Liver (tissue), 3 donors: ENCODE data around the gene OBP2A.

Experiments used
- CTCF ChIP-seq: fragments of 150-350 bp; IDR thresholded peaks from 2 replicates; pipeline ENCODE4 v1.5.1; 2017; ENCODE audit warnings: improper control_type of control experiment, low read depth, low read length; ENCODE audit not compliant: missing input control
- GABPA ChIP-seq, 2 donors: IDR thresholded peaks in 1 of 2; conservative IDR thresholded peaks in 1 of 2; 2 replicates each; pipeline ENCODE4 v1.6.1; 2016; ENCODE audit warnings: antibody characterized with exemption in 2 of 2, mild to moderate bottlenecking in 1 of 2, moderate library complexity in 1 of 2
- RAD21 ChIP-seq, 2 donors: IDR thresholded peaks; 2 replicates each; pipeline ENCODE4 v1.6.1; 2016; ENCODE audit warnings: antibody characterized with exemption in 2 of 2, mild to moderate bottlenecking in 2 of 2
- TAF1 ChIP-seq: conservative IDR thresholded peaks from 2 replicates; pipeline ENCODE4 v1.6.1; 2016; ENCODE audit warnings: antibody characterized with exemption, mild to moderate bottlenecking
- donor health status: healthy.
- donor health status: healthy.

GRCh38 chr9:135555910-135556309, 10.0 kb downstream of the OBP2A start:
- TF ChIP-seq CTCF (no peak), TAF1 (no peak), RAD21 (IDR thresholded peaks at IDR 0.05) (no peak), GABPA (IDR thresholded peaks at IDR 0.05 in 1 of 2, conservative IDR thresholded peaks at IDR 0.05 in 1 of 2) (no peak)
